H1 (cell line): ENCODE results near the gene MAP2K7. TPM values are rescaled to one million over a fixed set of nuclear protein-coding genes. Genes with fewer than 3 reads are reported as not detected.

Experiments
- CTCF ChIA-PET: fragments of 300-600 bp; sonication (Branson Sonifier 250); formaldehyde crosslinking; loops from one replicate; lab custom pipeline; 2021; ENCODE audit not compliant: partially characterized antibody; lab: Charles Lee
- POLR2A ChIA-PET: fragments of 300-600 bp; sonication (Branson Sonifier 250); formaldehyde crosslinking; loops from one replicate; lab custom pipeline; 2021; ENCODE audit warnings: inconsistent platforms; ENCODE audit not compliant: partially characterized antibody; lab: Charles Lee
- DNase-seq, 2 experiments: peaks; one replicate each; pipeline versions ENCODE4 v3.0.0 to v3.0.0-alpha.2; 2010 to 2022; ENCODE audit warnings: low spot score in 2 of 2, low read depth in 1 of 2, mixed read lengths in 1 of 2
- FAIRE-seq: peaks from 2 replicates; lab custom pipeline; 2011; peaks lifted over from hg19 to GRCh38; lab: Jason Lieb, UNC
- H2AFZ ChIP-seq: 2 replicates; pipeline ENCODE4 v1.8.1; 2012; ENCODE audit warnings: low read length, inconsistent platforms
- H2AK5ac ChIP-seq: 2 replicates; pipeline ENCODE4 v1.6.1; 2013; ENCODE audit warnings: low read depth, low read length
- H2BK120ac ChIP-seq: replicated peaks from 2 replicates; pipeline ENCODE3; 2013; ENCODE audit warnings: low read depth, low read length, inconsistent platforms
- H2BK12ac ChIP-seq: 2 replicates; pipeline ENCODE4 v1.6.1; 2013; ENCODE audit warnings: low read depth, low read length
- H2BK15ac ChIP-seq: 2 replicates; pipeline ENCODE4 v1.6.1; 2013; ENCODE audit warnings: low read length
- H2BK20ac ChIP-seq: 2 replicates; pipeline ENCODE4 v1.6.1; 2013; ENCODE audit warnings: low read length
- H2BK5ac ChIP-seq: 2 replicates; pipeline ENCODE4 v1.6.1; 2013; ENCODE audit warnings: low read depth, low read length
- H3K14ac ChIP-seq: 2 replicates; pipeline ENCODE4 v1.6.1; 2013; ENCODE audit warnings: inconsistent platforms; ENCODE audit not compliant: insufficient read length
- H3K18ac ChIP-seq: 2 replicates; pipeline ENCODE4 v1.6.1; 2013; ENCODE audit warnings: low read length; ENCODE audit errors: extremely low read depth
- H3K23ac ChIP-seq: 2 replicates; pipeline ENCODE4 v1.6.1; 2013; ENCODE audit warnings: inconsistent platforms; ENCODE audit not compliant: insufficient read length
- H3K23me2 ChIP-seq: 2 replicates; pipeline ENCODE4 v1.6.1; 2013; ENCODE audit warnings: low read depth, low read length
- H3K27ac ChIP-seq: 2 replicates; pipeline ENCODE4 v1.6.1; 2011; ENCODE audit warnings: low read depth, low read length, inconsistent platforms
- H3K27me3 ChIP-seq, 4 experiments: replicated peaks in 1 of 4; 1 replicate in 1 of 4; 2 replicates in 3 of 4; pipeline versions ENCODE4 v1.6.1 to v1.8.1; 2011 to 2013; ENCODE audit warnings: low read length in 3 of 4, mild to moderate bottlenecking in 3 of 4, inconsistent platforms in 2 of 4, mixed read lengths in 2 of 4, moderate library complexity in 1 of 4; ENCODE audit not compliant: control insufficient read depth in 3 of 4, insufficient read depth in 3 of 4; ENCODE audit errors: extremely low read depth in 1 of 4
- H3K36me3 ChIP-seq, 4 experiments: 2 replicates each; pipeline versions ENCODE4 v1.6.1 to v1.8.1; 2011 to 2013; ENCODE audit warnings: mild to moderate bottlenecking in 4 of 4, low read length in 3 of 4, moderate library complexity in 2 of 4, control low read depth in 1 of 4, inconsistent platforms in 1 of 4; ENCODE audit not compliant: insufficient read depth in 4 of 4, control insufficient read depth in 2 of 4
- H3K4ac ChIP-seq: replicated peaks from 2 replicates; pipeline ENCODE3; 2013; ENCODE audit warnings: low read length, low read depth, mixed read lengths, inconsistent platforms; ENCODE audit not compliant: insufficient read length
- H3K4me1 ChIP-seq, 4 experiments: replicated peaks in 1 of 4; 1 replicate in 1 of 4; 2 replicates in 3 of 4; pipeline versions ENCODE4 v1.6.1 to v1.8.1; 2011 to 2013; ENCODE audit warnings: low read length in 3 of 4, inconsistent platforms in 2 of 4, mixed read lengths in 1 of 4; ENCODE audit not compliant: insufficient read depth in 4 of 4, control insufficient read depth in 3 of 4
- H3K4me2 ChIP-seq, 2 experiments: 2 replicates each; pipeline versions ENCODE4 v1.6.1 to v1.8.1; 2011 to 2013; ENCODE audit warnings: low read depth in 2 of 2, low read length in 2 of 2, control low read depth in 1 of 2, inconsistent platforms in 1 of 2, mild to moderate bottlenecking in 1 of 2; ENCODE audit not compliant: insufficient read depth in 1 of 2
- H3K4me3 ChIP-seq, 4 experiments: fragments of 200-600, 300-600 bp in 1 of 4; sonication (generic), shearing (Covaris generic), sonication (Bioruptor Twin) in 1 of 4; 2 replicates each; pipeline versions ENCODE4 v1.5.1 to v1.8.1; 2011 to 2016; ENCODE audit warnings: low read length in 4 of 4, low read depth in 3 of 4, control low read depth in 2 of 4, inconsistent platforms in 2 of 4, mild to moderate bottlenecking in 2 of 4, mixed read lengths in 1 of 4, moderate library complexity in 1 of 4; ENCODE audit not compliant: insufficient read depth in 2 of 4; ENCODE audit errors: extremely low read depth in 1 of 4
- H3K56ac ChIP-seq: replicated peaks from 2 replicates; pipeline ENCODE3; 2013; ENCODE audit warnings: low read depth, mild to moderate bottlenecking, mixed read lengths, low read length, inconsistent platforms; ENCODE audit not compliant: insufficient read length
- H3K79me1 ChIP-seq: 2 replicates; pipeline ENCODE4 v1.6.1; 2013; ENCODE audit warnings: low read depth, low read length, control low read depth
- H3K79me2 ChIP-seq, 2 experiments: 2 replicates each; pipeline versions ENCODE4 v1.6.1 to v1.8.1; 2012 to 2013; ENCODE audit warnings: low read length in 2 of 2, mild to moderate bottlenecking in 2 of 2, inconsistent platforms in 1 of 2; ENCODE audit not compliant: insufficient read depth in 2 of 2, control insufficient read depth in 1 of 2
- H3K9ac ChIP-seq, 4 experiments: replicated peaks in 1 of 4; 1 replicate in 1 of 4; 2 replicates in 3 of 4; pipeline versions ENCODE4 v1.6.1 to v1.8.1; 2011 to 2013; ENCODE audit warnings: low read depth in 3 of 4, low read length in 3 of 4, control low read depth in 2 of 4, mild to moderate bottlenecking in 2 of 4, moderate library complexity in 2 of 4, inconsistent platforms in 1 of 4; ENCODE audit errors: extremely low read depth in 1 of 4
- H3K9me3 ChIP-seq, 2 experiments: 2 replicates each; pipeline versions ENCODE4 v1.6.1 to v1.8.1; 2012 to 2013; ENCODE audit warnings: mild to moderate bottlenecking in 2 of 2, moderate library complexity in 2 of 2, control low read depth in 1 of 2, inconsistent platforms in 1 of 2, low read depth in 1 of 2, low read length in 1 of 2, mixed read lengths in 1 of 2; ENCODE audit not compliant: insufficient read depth in 2 of 2
- H4K20me1 ChIP-seq, 2 experiments: replicated peaks in 1 of 2; 2 replicates each; pipeline versions ENCODE3 to v1.8.1; 2011 to 2013; ENCODE audit warnings: inconsistent platforms in 2 of 2, low read length in 2 of 2, mild to moderate bottlenecking in 1 of 2; ENCODE audit not compliant: insufficient read depth in 2 of 2, control insufficient read depth in 1 of 2
- H4K5ac ChIP-seq: 2 replicates; pipeline ENCODE4 v1.6.1; 2013; ENCODE audit warnings: low read length, low read depth, mixed read lengths, inconsistent platforms; ENCODE audit not compliant: insufficient read length
- H4K8ac ChIP-seq: 2 replicates; pipeline ENCODE4 v1.8.0; 2013; ENCODE audit warnings: mild to moderate bottlenecking, moderate library complexity, low read length, inconsistent platforms; ENCODE audit not compliant: insufficient read depth; ENCODE audit errors: extremely low read depth
- H4K91ac ChIP-seq: replicated peaks from 2 replicates; pipeline ENCODE3; 2013; ENCODE audit warnings: low read length, mixed read lengths, inconsistent platforms; ENCODE audit not compliant: insufficient read length
- BRCA1 ChIP-seq: IDR thresholded peaks from 2 replicates; pipeline ENCODE4 v1.6.1; 2012; ENCODE audit warnings: low read depth, low read length, improper control_type of control experiment
- CTBP2 ChIP-seq: IDR thresholded peaks from 2 replicates; pipeline ENCODE4 v1.7.0; 2011; ENCODE audit warnings: borderline replicate concordance, mild to moderate bottlenecking, moderate library complexity, mixed read lengths, low read length; ENCODE audit not compliant: insufficient read depth, insufficient read length
- GABPA ChIP-seq: IDR thresholded peaks from 2 replicates; pipeline ENCODE4 v1.6.1; 2011; ENCODE audit warnings: mild to moderate bottlenecking, low read length, moderate library complexity, borderline replicate concordance; ENCODE audit not compliant: insufficient read depth
- MAFK ChIP-seq: IDR thresholded peaks from 2 replicates; pipeline ENCODE4 v1.6.1; 2012; ENCODE audit warnings: low read depth, mild to moderate bottlenecking, improper control_type of control experiment, low read length
- NANOG ChIP-seq: IDR thresholded peaks from 2 replicates; pipeline ENCODE4 v1.6.1; 2011; ENCODE audit warnings: low read length, low read depth, mild to moderate bottlenecking, inconsistent platforms; ENCODE audit not compliant: insufficient read depth, poor library complexity, severe bottlenecking
- PHF8 ChIP-seq: fragments of 200-600 bp; sonication (generic); conservative IDR thresholded peaks from 2 replicates; pipeline ENCODE4 v1.7.1; 2012; ENCODE audit warnings: low read depth, mild to moderate bottlenecking, inconsistent platforms, low read length, moderate library complexity
- SIN3A ChIP-seq, 2 experiments: IDR thresholded peaks in 1 of 2; conservative IDR thresholded peaks in 1 of 2; 2 replicates each; pipeline ENCODE4 v1.6.1; 2011 to 2012; ENCODE audit warnings: low read length in 2 of 2, improper control_type of control experiment in 1 of 2, low read depth in 1 of 2, mild to moderate bottlenecking in 1 of 2
- SUZ12 ChIP-seq: fragments of 200-600 bp; sonication (generic); IDR thresholded peaks from 2 replicates; pipeline ENCODE4 v1.6.1; 2012; ENCODE audit warnings: mild to moderate bottlenecking, inconsistent platforms, low read length, moderate library complexity, mixed read lengths
- WGBS, 2 experiments: shearing (Covaris generic) in 1 of 2; methylation state at CpG; one replicate each; pipeline versions ENCODE4 v1.1.6 to v1.1.7; 2013 to 2015; ENCODE audit warnings: low lambda C conversion rate in 2 of 2, mixed read lengths in 2 of 2, inconsistent platforms in 1 of 2, low coverage in 1 of 2, missing lambda C conversion rate in 1 of 2; ENCODE audit not compliant: insufficient replicate concordance in 2 of 2, insufficient coverage in 1 of 2, insufficient read length in 1 of 2; ENCODE audit errors: extremely low coverage in 1 of 2, missing lambda C conversion rate in 1 of 2; 5-methylcytosine and 5-hydroxymethylcytosine counted together
- polyA plus RNA-seq, 7 experiments: library from polyadenylated mRNA; depleted of rRNA in 3 of 7; stranded (reverse) in 5 of 7; unstranded in 2 of 7; fragments of >200 nt in 5 of 7; fragments of 200-250 nt in 2 of 7; gene quantifications; 1 replicate in 5 of 7; 2 replicates in 1 of 7; 4 replicates in 1 of 7; pipeline versions ENCODE4 v1.2.1 to v1.2.3, GENCODE V29; 2011 to 2013; ENCODE audit warnings: missing spikeins in 2 of 7, mixed read lengths in 2 of 7
- total RNA-seq: library from RNA; stranded (reverse); fragmentation: NEBNext Ultra II Directional; extraction: Animal tissue kit (Norgen Biotek cat#: 25700); gene quantifications from 2 replicates; pipeline ENCODE4 v1.2.1, GENCODE V29; 2021

MAP2K7 gene
- total and polyA plus RNA-seq, 2 of the 8 experiments (the other 6 are each of a cell fraction or from before 2014, with no cell fraction given), result 8.9 to 38.3 TPM

- Histone ChIP-seq H2BK120ac (no peak overlapping the region), H3K4me1 (no peaks in the 10 kb centered on the region), H3K27me3 (peaks cover 0 to 11% (median 8%) of the 10 kb centered on the region in 4 experiments; a peak in 5 of 7 replicates), H3K4me3 (no peak overlapping the region), H4K5ac (no peak overlapping the region), H3K9ac (no peak overlapping the region), H3K23ac (no peak overlapping the region), H2BK15ac (no peak overlapping the region), H2AFZ (no peak overlapping the region), H3K4me2 (no peak overlapping the region), H3K4ac (no peak overlapping the region), H2BK20ac (no peak overlapping the region), H4K8ac (no peak overlapping the region), H3K23me2 (no peaks in the 10 kb centered on the region; the same call in 1 of the 2 replicates), H4K91ac (no peak overlapping the region), H3K79me1 (0 out of 2 replicates have a peak, but pooled peaks cover 4% of the 10 kb centered on the region), H3K27ac (no peak overlapping the region), H4K20me1 (peaks cover 5 to 22% of the 10 kb centered on the region in 2 experiments), H2BK12ac (no peak overlapping the region), H3K14ac (no peak overlapping the region), H2BK5ac (no peak overlapping the region), H3K9me3 (no peaks in the 10 kb centered on the region), H3K56ac (no peak overlapping the region), H3K79me2 (peaks cover 0 to 10% of the 10 kb centered on the region in 2 experiments; a peak in 1 of 4 replicates), H3K36me3 (peaks cover 5 to 30% (median 16%) of the 10 kb centered on the region in 4 experiments; a peak in 5 of 8 replicates), H3K18ac (no peak overlapping the region), H2AK5ac (no peak overlapping the region)
- CTCF ChIA-PET, result interaction anchor here (0.6 to 1.7 kb wide), 4 partner anchors 14 to 58 kb away, joined by 3 to 7 read pairs (median 4); no protein-coding TSS in a partner anchor
- no peak for FAIRE-seq
- POLR2A ChIA-PET, result interaction anchor here (0.9 to 2.3 kb wide), 4 partner anchors 10 to 16 kb away, joined by 5 to 10 read pairs (median 8); partner anchors contain the start of gene SNAPC2
- TF ChIP-seq MAFK (no peak), NANOG (no peak), PHF8 (no peak), BRCA1 (no peak), SUZ12 (no peak), CTBP2 (no peak), GABPA (no peak), SIN3A (conservative IDR thresholded peaks at IDR 0.05 in 1 of 2, IDR thresholded peaks at IDR 0.05 in 1 of 2; ENCODE audit: low read depth in 1 of 2, low read length in 2 of 2) (no peak)
- WGBS, 2 experiments, result 92% methylated on average over 33 of the region's 54 CpGs; no CpG with 5 or more reads in 1 of the 2 experiments
- DNase-seq, result no peak
Measured at GRCh38 chr19:7910321-7911161, 6.9 kb downstream of the MAP2K7 start.
